ENCODE data around the gene MARCHF3. TPM values are rescaled to one million over a fixed set of nuclear protein-coding genes. Genes with fewer than 3 reads are reported as not detected.

MARCHF3 gene
- total RNA-seq, 1 donor from 2014 or later = 35.7 TPM

GRCh38 chr5:126987271-126987899 is 43.0 kb downstream of the MARCHF3 start:
- Histone ChIP-seq H3K27me3 (ENCODE audit: low read depth) (no peaks in the 10 kb centered on the region), H3K4me1 (peaks cover 66% of the 10 kb centered on the region), H3K27ac (replicated peaks) (no peak overlapping the region), H3K4me3 (no peak overlapping the region), H3K36me3 (no peaks in the 10 kb centered on the region), H3K9me3 (replicated peaks) (no peaks in the 10 kb centered on the region)
- no peak for DNase-seq
- intact Hi-C loops (cut with micrococcal nuclease) = no loop called here
- TF ChIP-seq, protein P1, sequence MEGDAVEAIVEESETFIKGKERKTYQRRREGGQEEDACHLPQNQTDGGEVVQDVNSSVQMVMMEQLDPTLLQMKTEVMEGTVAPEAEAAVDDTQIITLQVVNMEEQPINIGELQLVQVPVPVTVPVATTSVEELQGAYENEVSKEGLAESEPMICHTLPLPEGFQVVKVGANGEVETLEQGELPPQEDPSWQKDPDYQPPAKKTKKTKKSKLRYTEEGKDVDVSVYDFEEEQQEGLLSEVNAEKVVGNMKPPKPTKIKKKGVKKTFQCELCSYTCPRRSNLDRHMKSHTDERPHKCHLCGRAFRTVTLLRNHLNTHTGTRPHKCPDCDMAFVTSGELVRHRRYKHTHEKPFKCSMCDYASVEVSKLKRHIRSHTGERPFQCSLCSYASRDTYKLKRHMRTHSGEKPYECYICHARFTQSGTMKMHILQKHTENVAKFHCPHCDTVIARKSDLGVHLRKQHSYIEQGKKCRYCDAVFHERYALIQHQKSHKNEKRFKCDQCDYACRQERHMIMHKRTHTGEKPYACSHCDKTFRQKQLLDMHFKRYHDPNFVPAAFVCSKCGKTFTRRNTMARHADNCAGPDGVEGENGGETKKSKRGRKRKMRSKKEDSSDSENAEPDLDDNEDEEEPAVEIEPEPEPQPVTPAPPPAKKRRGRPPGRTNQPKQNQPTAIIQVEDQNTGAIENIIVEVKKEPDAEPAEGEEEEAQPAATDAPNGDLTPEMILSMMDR (IDR thresholded peaks at IDR 0.05; ENCODE audit: borderline replicate concordance) = no peak

DNA sequence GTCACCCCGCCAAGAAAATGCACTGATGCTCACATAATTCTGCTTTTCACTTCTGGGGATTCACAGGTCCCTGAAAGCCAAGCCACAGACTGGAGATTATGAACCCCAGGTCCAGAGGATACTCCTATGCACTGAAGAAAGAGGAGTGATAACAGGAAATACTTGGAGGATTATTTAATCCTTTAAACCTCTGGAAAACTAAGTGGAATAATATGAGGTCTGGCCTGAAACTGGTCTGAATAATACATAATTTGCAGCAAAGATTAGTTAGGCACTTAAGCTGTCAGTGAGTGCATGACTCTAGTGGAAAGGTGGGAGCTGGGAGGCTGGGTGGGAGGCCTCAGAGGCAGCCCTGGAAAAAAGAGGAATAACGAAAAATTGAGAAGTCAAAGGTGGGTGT is 45.7 kb downstream of the MARCHF3 start:
- Histone ChIP-seq H3K4me3 (no peak overlapping the region), H3K4me1 (peaks cover 81% of the 10 kb centered on the region), H3K27ac (replicated peaks) (peak overlapping the region; percentile 85), H3K27me3 (ENCODE audit: low read depth) (no peaks in the 10 kb centered on the region), H3K9me3 (replicated peaks) (no peaks in the 10 kb centered on the region), H3K36me3 (no peaks in the 10 kb centered on the region)
- DNase-seq = no peak
- intact Hi-C loops (cut with micrococcal nuclease) = no loop called here
- TF ChIP-seq, protein P1 (IDR thresholded peaks at IDR 0.05; ENCODE audit: borderline replicate concordance) = no peak

DNA sequence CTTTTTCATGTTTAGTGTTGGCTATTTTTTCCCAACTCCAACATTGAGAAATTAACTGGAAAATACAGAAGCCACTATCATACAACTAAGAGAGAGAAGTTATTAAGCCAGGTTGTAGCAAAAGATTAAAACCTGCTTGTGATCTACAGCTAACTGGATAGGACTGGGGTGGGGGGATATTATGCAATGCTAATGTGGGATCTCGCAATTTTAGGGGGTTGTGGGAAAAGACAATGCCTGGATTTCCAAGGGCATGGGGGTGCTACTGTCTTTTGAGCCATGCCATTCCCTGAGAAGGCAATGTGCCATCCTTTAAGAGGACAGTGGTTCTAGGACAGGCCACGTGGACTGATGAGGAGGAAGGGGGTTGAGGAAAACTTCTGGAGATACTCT is 46.5 kb downstream of the MARCHF3 start:
- peak overlapping the region; percentile 85 for H3K27ac ChIP-seq (replicated peaks)
- no peak for DNase-seq
- intact Hi-C loops (cut with micrococcal nuclease) = no loop called here
- no peaks in the 10 kb centered on the region for H3K27me3 ChIP-seq (ENCODE audit: low read depth)
- H3K9me3 ChIP-seq (replicated peaks) = no peaks in the 10 kb centered on the region
- no peak overlapping the region for H3K4me3 ChIP-seq
- H3K36me3 ChIP-seq = no peaks in the 10 kb centered on the region
- H3K4me1 ChIP-seq = peaks cover 79% of the 10 kb centered on the region
- TF ChIP-seq, protein P1 (IDR thresholded peaks at IDR 0.05; ENCODE audit: borderline replicate concordance) = no peak

DNA sequence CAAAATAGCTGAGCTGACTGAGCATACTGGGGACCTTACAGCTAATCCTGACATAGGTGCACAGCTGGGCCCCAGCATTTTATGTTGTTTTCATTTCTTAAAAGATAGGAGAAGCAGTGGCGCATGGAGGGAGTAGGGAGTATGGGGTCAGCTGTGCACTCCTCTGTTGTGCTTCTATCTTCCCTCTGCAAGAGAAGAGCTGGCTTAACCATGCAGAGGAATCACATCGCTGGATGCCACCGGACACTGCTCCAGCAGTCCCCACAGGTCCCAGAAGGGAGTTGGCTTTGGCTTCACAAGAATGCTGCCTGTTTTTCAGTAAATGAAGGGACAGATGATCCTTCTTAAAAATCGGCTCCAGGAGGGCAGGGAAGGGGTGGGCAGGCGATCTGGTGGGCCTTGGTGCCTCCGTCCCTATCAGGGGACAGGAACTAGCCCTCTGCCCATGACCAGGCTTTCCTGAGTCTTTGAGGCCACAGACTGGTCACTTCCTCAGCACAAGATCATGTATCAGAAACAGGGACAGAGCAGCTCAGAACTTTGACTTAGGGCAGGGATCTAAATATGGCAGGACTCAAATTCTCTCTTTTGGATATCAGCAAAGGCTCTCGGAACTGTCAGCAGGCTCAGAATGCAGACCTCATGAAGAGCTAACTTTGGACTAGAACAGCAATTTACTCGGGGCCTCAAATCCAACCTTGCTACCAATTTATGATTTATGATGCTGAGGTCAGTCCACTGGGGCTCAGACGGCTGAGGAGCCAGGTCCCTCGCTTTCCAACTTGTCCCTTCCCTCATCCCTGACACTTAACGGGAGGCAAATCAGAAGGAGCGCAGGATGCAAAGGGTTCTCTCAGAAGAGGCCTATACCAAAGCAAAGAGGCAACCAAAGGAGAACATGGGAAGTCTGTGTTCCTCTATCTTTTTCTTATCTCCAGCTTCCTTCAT is 47.2 kb downstream of the MARCHF3 start:
- H3K4me1 ChIP-seq = peaks cover 78% of the 10 kb centered on the region
- H3K9me3 ChIP-seq (replicated peaks) = no peaks in the 10 kb centered on the region
- TF ChIP-seq, protein P1 (IDR thresholded peaks at IDR 0.05; ENCODE audit: borderline replicate concordance) = no peak
- no peak for DNase-seq
- no peaks in the 10 kb centered on the region for H3K36me3 ChIP-seq
- no peaks in the 10 kb centered on the region for H3K27me3 ChIP-seq (ENCODE audit: low read depth)
- peak overlapping the region; percentile 85 for H3K27ac ChIP-seq (replicated peaks)
- intact Hi-C loops (cut with micrococcal nuclease) = no loop called here
- H3K4me3 ChIP-seq = no peak overlapping the region

- Histone ChIP-seq H3K9me3 (replicated peaks) (no peaks in the 10 kb centered on the region), H3K27me3 (ENCODE audit: low read depth) (no peaks in the 10 kb centered on the region), H3K4me1 (peaks cover 78% of the 10 kb centered on the region), H3K27ac (replicated peaks) (peak overlapping the region; percentile 85), H3K4me3 (no peak overlapping the region), H3K36me3 (no peaks in the 10 kb centered on the region)
- TF ChIP-seq, protein P1 (IDR thresholded peaks at IDR 0.05; ENCODE audit: borderline replicate concordance) = no peak
- intact Hi-C loops (cut with micrococcal nuclease) = no loop called here
- no peak for DNase-seq
Observed at GRCh38 chr5:126982202-126982601, 48.2 kb downstream of the MARCHF3 start.
